PC-3 (cell line): ENCODE measurements around the gene LBX1. TPM values are rescaled to one million over a fixed set of nuclear protein-coding genes. Genes with fewer than 3 reads are reported as not detected.
A peak's percentile ranks its signal among the peaks of the same experiment; 100 is the strongest.

Experiments
- ATAC-seq: fragments of 200-7000 bp; cut with Tn5 transposase; 2 replicates; pipeline ENCODE4 v1.9.1; 2020; ENCODE audit warnings: mild to moderate bottlenecking, moderate library complexity
- BruUV-seq: library from RNA; stranded (reverse); fragments of 400-500 nt; replicated peaks from 2 replicates; lab custom pipeline; 2021; lab: Mats Ljungman, UMichigan
- CTCF ChIA-PET: fragments of 300-600 bp; sonication (Branson Sonifier 250); formaldehyde crosslinking; loops from one replicate; lab custom pipeline; 2022; ENCODE audit warnings: antibody characterized with exemption; lab: Charles Lee
- POLR2A ChIA-PET: fragments of 300-600 bp; sonication (Branson Sonifier 250); formaldehyde crosslinking; loops from one replicate; lab custom pipeline; 2022; ENCODE audit warnings: antibody characterized with exemption; ENCODE audit not compliant: unreplicated experiment; lab: Charles Lee
- DNase-seq: peaks from one replicate; pipeline ENCODE4 v3.0.0-alpha.2; 2015
- H2AFZ ChIP-seq: fragments of 300-600 bp; sonication (generic); 2 replicates; pipeline ENCODE4 v1.6.0; 2016; ENCODE audit warnings: antibody characterized with exemption, low read length
- H3F3A ChIP-seq: fragments of 300-600 bp; sonication (generic); one replicate; pipeline ENCODE4 v1.6.0; 2017; ENCODE audit warnings: antibody characterized with exemption, low read length, control low read depth, mild to moderate bottlenecking; ENCODE audit not compliant: unreplicated experiment
- H3K27ac ChIP-seq: fragments of 300-600 bp; sonication (generic); 2 replicates; pipeline ENCODE4 v1.5.1; 2016; ENCODE audit warnings: mild to moderate bottlenecking, low read length
- H3K27me3 ChIP-seq: fragments of 300-600 bp; sonication (generic); 2 replicates; pipeline ENCODE4 v1.6.1; 2016; ENCODE audit warnings: low read length, mixed read lengths
- H3K36me3 ChIP-seq: fragments of 300-600 bp; sonication (generic); 2 replicates; pipeline ENCODE4 v1.6.1; 2016; ENCODE audit warnings: low read depth, mixed run types, low read length, mixed read lengths
- H3K4me1 ChIP-seq: fragments of 300-600 bp; sonication (generic); 2 replicates; pipeline ENCODE4 v1.5.1; 2016; ENCODE audit warnings: low read length; ENCODE audit not compliant: insufficient read depth
- H3K4me2 ChIP-seq: fragments of 300-600 bp; sonication (generic); 2 replicates; pipeline ENCODE4 v1.6.0; 2016; ENCODE audit warnings: low read length
- H3K4me3 ChIP-seq: fragments of 300-600 bp; sonication (generic); 2 replicates; pipeline ENCODE4 v1.5.1; 2016; ENCODE audit warnings: mild to moderate bottlenecking, low read length, mixed read lengths
- H3K79me2 ChIP-seq: fragments of 300-600 bp; sonication (generic); 2 replicates; pipeline ENCODE4 v1.6.1; 2017; ENCODE audit warnings: low read length, mixed read lengths
- H3K9ac ChIP-seq: fragments of 300-600 bp; sonication (generic); 2 replicates; pipeline ENCODE4 v1.6.0; 2016; ENCODE audit warnings: mild to moderate bottlenecking, low read length
- H3K9me2 ChIP-seq: fragments of 300-600 bp; sonication (generic); replicated peaks from 2 replicates; pipeline ENCODE4 v1.6.1; 2016; ENCODE audit warnings: mixed run types, low read length, mixed read lengths
- H3K9me3 ChIP-seq: fragments of 300-600 bp; sonication (generic); 2 replicates; pipeline ENCODE4 v1.6.1; 2016; ENCODE audit warnings: low read length, mixed read lengths
- H4K20me1 ChIP-seq: fragments of 300-600 bp; sonication (generic); 2 replicates; pipeline ENCODE4 v1.6.1; 2016; ENCODE audit warnings: low read length, mixed read lengths
- CTCF ChIP-seq: fragments of 300-600 bp; sonication (generic); conservative IDR thresholded peaks from 2 replicates; pipeline ENCODE4 v1.5.1; 2017; ENCODE audit warnings: antibody characterized with exemption, low read depth, mild to moderate bottlenecking, low read length
- EZH2 ChIP-seq: fragments of 300-600 bp; sonication (generic); IDR thresholded peaks from one replicate; pipeline ENCODE4 v1.6.1; 2017; ENCODE audit warnings: antibody characterized with exemption, mild to moderate bottlenecking, low read length; ENCODE audit not compliant: unreplicated experiment
- EZH2phosphoT487 ChIP-seq: fragments of 300-600 bp; sonication (generic); IDR thresholded peaks from 2 replicates; pipeline ENCODE4 v1.6.1; 2018; ENCODE audit warnings: mild to moderate bottlenecking, antibody characterized with exemption, low read length, borderline replicate concordance
- intact Hi-C: fragments of 100-400 bp; cut with micrococcal nuclease; formaldehyde crosslinking; loops from 2 replicates; pipeline ENCODE4 v1.9.0; 2023
- total RNA-seq: library from RNA; depleted of rRNA; stranded (reverse); fragments of >200 nt; gene quantifications from 2 replicates; pipeline ENCODE4 v1.2.3, GENCODE V29; 2014

LBX1 gene
- total RNA-seq, 1 experiment from 2014 or later: not detected

GRCh38 chr10:101227429-101228152 lies 1.7 kb downstream of the LBX1 start:
- H3K9me3 ChIP-seq: no peaks in the 10 kb centered on the region
- peak overlapping the region; percentile 81 for H3K4me2 ChIP-seq
- H2AFZ ChIP-seq: peak overlapping the region; percentile 67
- POLR2A ChIA-PET: no interaction called here
- H3K4me1 ChIP-seq: peaks cover 4% of the 10 kb centered on the region
- H3K9me2 ChIP-seq: no peaks in the 10 kb centered on the region
- H4K20me1 ChIP-seq: no peaks in the 10 kb centered on the region
- H3K4me3 ChIP-seq: peak overlapping the region; percentile 60
- H3K27me3 ChIP-seq: peaks cover 99% of the 10 kb centered on the region
- H3K27ac ChIP-seq: no peak overlapping the region
- no peaks in the 10 kb centered on the region for H3K79me2 ChIP-seq
- BruUV-seq: no TSS peak
- intact Hi-C loops: no loop called here
- ATAC-seq (no peak), DNase-seq (no peak)
- no peak for TF ChIP-seq CTCF
- no peak for TF ChIP-seq EZH2
- no peak for TF ChIP-seq EZH2phosphoT487
- H3K36me3 ChIP-seq: no peaks in the 10 kb centered on the region
- no peak overlapping the region for H3K9ac ChIP-seq
- CTCF ChIA-PET: no interaction called here
- no peaks in the 10 kb centered on the region for H3F3A ChIP-seq

GRCh38 chr10:101226491-101227428 lies 2.5 kb downstream of the LBX1 start:
- Histone ChIP-seq H3K9me3 (no peaks in the 10 kb centered on the region), H2AFZ (peak overlapping the region; percentile 67), H3K9ac (no peak overlapping the region), H3F3A (no peaks in the 10 kb centered on the region), H3K27ac (no peak overlapping the region), H3K27me3 (peaks cover 99% of the 10 kb centered on the region), H3K79me2 (no peaks in the 10 kb centered on the region), H3K4me3 (peak overlapping the region; percentile 60), H4K20me1 (no peaks in the 10 kb centered on the region), H3K4me2 (peak overlapping the region; percentile 81), H3K36me3 (no peaks in the 10 kb centered on the region), H3K4me1 (peaks cover 4% of the 10 kb centered on the region), H3K9me2 (no peaks in the 10 kb centered on the region)
- no peak for TF ChIP-seq CTCF
- peak; percentile 88 for TF ChIP-seq EZH2
- ChIA-PET POLR2A (no interaction called here), CTCF (no interaction called here)
- DNase-seq: no peak
- intact Hi-C loops: no loop called here
- ATAC-seq: peak; percentile 18; the same call in 1 of the 2 replicates
- no TSS peak for BruUV-seq
